Vagina (tissue), 2 donors: ENCODE measurements around the gene EPS15. TPM values are rescaled to one million over a fixed set of nuclear protein-coding genes. Genes with fewer than 3 reads are reported as not detected.

Experiments
- DNase-seq, 2 donors: peaks; one replicate each; pipeline ENCODE4 v3.0.0-alpha.2; 2017; ENCODE audit errors: extremely low spot score in 2 of 2
- H3K27ac ChIP-seq: fragments of 200-600 bp; sonication (generic); one replicate; pipeline ENCODE4 v1.5.1; 2019
- H3K27me3 ChIP-seq: fragments of 200-600 bp; sonication (generic); one replicate; pipeline ENCODE4 v1.5.1; 2019
- H3K36me3 ChIP-seq, 2 donors: fragments of 200-600 bp; sonication (generic); one replicate each; pipeline ENCODE4 v1.5.1; 2017 to 2019
- H3K4me1 ChIP-seq: fragments of 200-600 bp; sonication (generic); one replicate; pipeline ENCODE4 v1.5.1; 2019
- H3K4me3 ChIP-seq, 2 donors: fragments of 200-600 bp; sonication (generic); 1 replicate in 1 of 2; 2 replicates in 1 of 2; pipeline ENCODE4 v1.5.1; 2016 to 2019
- H3K9me3 ChIP-seq: fragments of 200-600 bp; sonication (generic); one replicate; pipeline ENCODE4 v1.5.1; 2019
- CTCF ChIP-seq, 3 experiments: fragments of 450-650 bp in 2 of 3; fragments of 200-600 bp in 1 of 3; sonication (generic) in 1 of 3; IDR thresholded peaks; one replicate each; pipeline ENCODE4 v1.5.1; 2017 to 2019; ENCODE audit warnings: antibody characterized with exemption in 3 of 3, mild to moderate bottlenecking in 2 of 3, moderate library complexity in 2 of 3
- POLR2A ChIP-seq, 2 donors: fragments of 450-650 bp; IDR thresholded peaks; one replicate each; pipeline ENCODE4 v1.6.1; 2017; ENCODE audit warnings: antibody characterized with exemption in 2 of 2, mild to moderate bottlenecking in 2 of 2, moderate library complexity in 2 of 2
- POLR2AphosphoS5 ChIP-seq, 2 donors: sonication (generic); formaldehyde crosslinking; IDR thresholded peaks; one replicate each; pipeline ENCODE4 v1.9.0; 2017; ENCODE audit warnings: antibody characterized with exemption in 2 of 2, mild to moderate bottlenecking in 2 of 2, low read depth in 1 of 2; ENCODE audit not compliant: insufficient read depth in 1 of 2
- intact Hi-C: fragments of 100-400 bp; cut with DNase I; formaldehyde crosslinking; loops from one replicate; pipeline ENCODE4 v1.15.1; 2023
- total RNA-seq: library from RNA; depleted of rRNA; stranded (reverse); fragments of >200 nt; gene quantifications from one replicate; pipeline ENCODE4 v1.2.3, GENCODE V29; 2016

Gene EPS15
- total RNA-seq, 1 donor from 2014 or later: 70.5 TPM

DNA sequence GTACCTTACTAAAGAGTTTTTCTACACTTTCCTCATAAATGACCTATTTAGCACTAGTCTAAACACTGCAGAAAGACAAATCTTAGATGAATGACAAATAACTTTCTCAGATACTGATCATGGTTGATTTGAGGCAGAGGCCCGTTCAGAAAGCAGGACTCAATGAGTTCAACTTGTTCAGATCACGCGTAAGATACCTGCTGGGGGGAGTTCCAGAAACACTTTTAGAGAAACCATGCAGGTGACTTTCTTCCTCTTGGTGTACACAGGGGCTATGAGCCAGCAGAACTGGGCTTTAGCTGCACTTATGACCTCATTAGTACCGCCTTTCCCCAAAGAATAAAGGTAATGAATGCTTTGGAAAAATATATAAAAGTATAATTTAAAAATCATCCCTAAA lies 149.9 kb downstream of the EPS15 start:
- H3K4me1 ChIP-seq: no peaks in the 10 kb centered on the region
- TF ChIP-seq POLR2AphosphoS5 (IDR thresholded peaks at IDR 0.05; ENCODE audit: insufficient read depth in 1 of 2, low read depth in 1 of 2) (no peak), POLR2A (IDR thresholded peaks at IDR 0.05) (no peak), CTCF (IDR thresholded peaks at IDR 0.05) (no peak)
- no peaks in the 10 kb centered on the region for H3K9me3 ChIP-seq
- no peak overlapping the region for H3K4me3 ChIP-seq
- peaks cover 0 to 32% of the 10 kb centered on the region in 2 donors for H3K36me3 ChIP-seq
- DNase-seq: no peak
- no peaks in the 10 kb centered on the region for H3K27me3 ChIP-seq
- H3K27ac ChIP-seq: no peak overlapping the region
- intact Hi-C loops: no loop called here

GRCh38 chr1:51365774-51366173 lies 153.3 kb downstream of the EPS15 start:
- H3K9me3 ChIP-seq: no peaks in the 10 kb centered on the region
- no peak overlapping the region for H3K27ac ChIP-seq
- intact Hi-C loops: no loop called here
- no peaks in the 10 kb centered on the region for H3K27me3 ChIP-seq
- TF ChIP-seq CTCF (IDR thresholded peaks at IDR 0.05): no peak
- no peak for TF ChIP-seq POLR2A (IDR thresholded peaks at IDR 0.05)
- TF ChIP-seq POLR2AphosphoS5 (IDR thresholded peaks at IDR 0.05; ENCODE audit: insufficient read depth in 1 of 2, low read depth in 1 of 2): no peak
- peaks cover 0 to 28% of the 10 kb centered on the region in 2 donors for H3K36me3 ChIP-seq
- no peaks in the 10 kb centered on the region for H3K4me1 ChIP-seq
- H3K4me3 ChIP-seq: no peak overlapping the region
- no peak for DNase-seq

GRCh38 chr1:51359879-51360278 lies 159.2 kb downstream of the EPS15 start:
- Histone ChIP-seq H3K27me3 (no peaks in the 10 kb centered on the region), H3K36me3 (peaks cover 0 to 31% of the 10 kb centered on the region in 2 donors), H3K4me3 (no peak overlapping the region), H3K27ac (no peak overlapping the region), H3K9me3 (no peaks in the 10 kb centered on the region), H3K4me1 (no peaks in the 10 kb centered on the region)
- no peak for DNase-seq
- TF ChIP-seq POLR2A (IDR thresholded peaks at IDR 0.05) (no peak), POLR2AphosphoS5 (IDR thresholded peaks at IDR 0.05; ENCODE audit: insufficient read depth in 1 of 2, low read depth in 1 of 2) (no peak), CTCF (IDR thresholded peaks at IDR 0.05) (no peak)
- intact Hi-C loops: no loop called here

- Histone ChIP-seq H3K9me3 (no peaks in the 10 kb centered on the region), H3K36me3 (peaks cover 0 to 9% of the 10 kb centered on the region in 2 donors), H3K27ac (no peak overlapping the region), H3K27me3 (no peaks in the 10 kb centered on the region), H3K4me1 (no peaks in the 10 kb centered on the region), H3K4me3 (no peak overlapping the region)
- no peak for TF ChIP-seq CTCF (IDR thresholded peaks at IDR 0.05)
- no peak for TF ChIP-seq POLR2AphosphoS5 (IDR thresholded peaks at IDR 0.05; ENCODE audit: insufficient read depth in 1 of 2, low read depth in 1 of 2)
- TF ChIP-seq POLR2A (IDR thresholded peaks at IDR 0.05): no peak
- intact Hi-C loops: no loop called here
- no peak for DNase-seq
Measured at GRCh38 chr1:51355382-51355781, 163.7 kb downstream of the EPS15 start.

GRCh38 chr1:51354416-51354815 lies 164.7 kb downstream of the EPS15 start:
- no peak overlapping the region for H3K4me3 ChIP-seq
- H3K9me3 ChIP-seq: no peaks in the 10 kb centered on the region
- no peaks in the 10 kb centered on the region for H3K4me1 ChIP-seq
- intact Hi-C loops: no loop called here
- peaks cover 0 to 9% of the 10 kb centered on the region in 2 donors for H3K36me3 ChIP-seq
- no peak for TF ChIP-seq POLR2AphosphoS5 (IDR thresholded peaks at IDR 0.05; ENCODE audit: insufficient read depth in 1 of 2, low read depth in 1 of 2)
- no peak for TF ChIP-seq CTCF (IDR thresholded peaks at IDR 0.05)
- no peak for TF ChIP-seq POLR2A (IDR thresholded peaks at IDR 0.05)
- no peaks in the 10 kb centered on the region for H3K27me3 ChIP-seq
- no peak for DNase-seq
- H3K27ac ChIP-seq: no peak overlapping the region
